Thoracic aorta endothelial cell (primary cell): ENCODE data around the gene CTBS. TPM values are rescaled to one million over a fixed set of nuclear protein-coding genes. Genes with fewer than 3 reads are reported as not detected.

ENCODE experiments used
- total RNA-seq: library from RNA; depleted of rRNA; stranded (reverse); fragments of >200 nt; gene quantifications from 2 replicates; pipeline ENCODE4 v1.2.3, GENCODE V29; 2012

CTBS gene
- total RNA-seq, result 11.2 and 12.1 TPM in 2 replicates

DNA sequence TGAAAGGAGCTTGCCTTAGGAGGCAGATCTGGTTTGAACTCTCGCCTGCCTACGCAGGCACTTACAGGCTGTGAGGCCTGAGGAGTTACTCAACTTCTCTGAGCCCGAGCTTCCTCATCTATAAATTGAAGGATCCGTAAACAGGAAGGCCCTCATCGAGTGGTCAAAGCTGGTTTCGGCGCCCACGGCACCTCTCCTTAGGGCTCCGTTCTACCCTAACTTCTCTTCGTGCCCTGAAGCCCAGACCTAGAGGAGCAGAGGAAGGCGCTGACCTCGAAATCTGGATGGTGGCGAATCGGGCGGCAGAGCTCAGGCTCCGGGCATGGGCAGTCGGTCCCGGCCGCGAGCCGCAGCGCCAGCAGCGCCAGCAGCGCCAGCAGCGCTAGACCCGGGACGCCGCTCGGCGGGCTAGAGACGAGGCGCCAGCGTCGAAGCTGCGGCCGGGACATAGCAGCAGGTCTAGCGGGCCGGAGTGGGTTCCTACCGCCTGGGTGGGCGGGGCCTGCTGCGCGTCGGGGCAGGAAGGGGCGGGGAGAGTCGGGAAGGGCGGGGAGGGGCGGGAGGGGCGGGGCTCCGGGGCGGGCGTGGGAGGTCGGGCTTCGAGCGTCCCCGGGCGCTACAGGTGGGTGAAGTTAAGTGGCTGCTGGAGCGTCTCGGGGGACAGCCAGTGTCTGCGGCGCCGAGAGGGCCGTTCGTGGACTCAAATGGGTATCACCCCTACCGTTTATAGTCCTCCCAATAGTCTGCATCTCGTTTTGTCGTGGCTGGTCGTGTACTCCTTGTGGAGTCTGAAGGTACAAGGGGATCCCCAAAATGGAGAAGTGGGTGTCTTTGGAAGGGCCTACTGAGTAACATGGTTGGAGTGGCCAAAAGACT, at the start of gene CTBS:
Gene CTBS (minus strand): TSS at position 474 of the 876 bp plus-strand sequence. CDS start 25 bp downstream, at position 449.

DNA sequence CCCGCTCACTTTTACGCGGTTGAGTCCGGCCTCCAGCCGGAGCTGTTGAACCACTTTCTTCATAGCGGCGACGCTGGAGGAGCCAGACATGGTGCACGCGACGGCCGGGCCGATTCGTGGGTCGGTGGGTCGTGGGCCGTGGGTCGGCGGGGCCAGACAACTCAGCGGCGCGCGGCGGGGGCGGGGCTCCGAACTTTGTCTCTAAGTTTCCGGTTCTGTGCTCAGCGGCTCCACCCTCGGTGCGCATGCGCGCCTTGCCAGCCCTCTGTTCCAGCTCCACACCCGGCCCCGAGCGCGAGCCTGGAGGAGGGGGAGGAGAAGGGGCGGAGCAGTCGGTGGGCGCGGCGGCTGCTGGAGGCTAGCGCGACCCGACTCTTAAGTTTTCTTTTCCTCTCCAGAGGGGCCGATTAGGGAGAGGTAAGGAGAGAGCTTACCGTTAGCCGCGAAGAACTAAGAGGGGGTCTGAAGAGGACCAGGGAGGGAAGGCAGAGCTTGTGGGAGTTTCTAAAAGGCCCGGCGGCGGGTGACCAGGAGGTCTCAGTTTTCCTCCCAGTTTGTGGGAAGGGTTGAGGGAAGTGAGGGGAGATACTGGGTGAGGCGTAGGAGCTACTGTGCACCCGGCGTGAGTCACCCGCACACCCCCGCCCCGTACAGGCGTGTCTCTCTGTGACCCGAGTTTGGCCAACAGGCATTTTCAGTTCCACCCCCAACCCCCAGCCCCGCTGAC, 68.1 kb downstream of the CTBS start, which contains the start of the genes GNG5 and SPATA1:
Gene GNG5 (minus strand): TSS at position 580 of the 727 bp plus-strand sequence. CDS start 490 bp downstream, at position 90.
Gene SPATA1 (plus strand): TSS at position 385 of the 727 bp plus-strand sequence. CDS start 9,974 bp downstream, outside the sequence.

Other genes with a start within 250 kb of the CTBS start
- not detected in 2 replicates for gene DNASE2B, start 176.0 kb downstream of the CTBS start, total RNA-seq
- gene RPF1, start 95.2 kb downstream of the CTBS start, total RNA-seq, result 50.3 and 54.5 TPM in 2 replicates
- gene SPATA1, start 68.1 kb downstream of the CTBS start, total RNA-seq, result 0.36 and 1.1 TPM in 2 replicates
- 45.2 and 56.4 TPM in 2 replicates for gene GNG5, start 67.9 kb downstream of the CTBS start, total RNA-seq
- gene SSX2IP, start 116.0 kb upstream of the CTBS start, total RNA-seq, result 12.8 and 15.8 TPM in 2 replicates